ENCODE data around the gene WHRN.

Gene WHRN

DNA sequence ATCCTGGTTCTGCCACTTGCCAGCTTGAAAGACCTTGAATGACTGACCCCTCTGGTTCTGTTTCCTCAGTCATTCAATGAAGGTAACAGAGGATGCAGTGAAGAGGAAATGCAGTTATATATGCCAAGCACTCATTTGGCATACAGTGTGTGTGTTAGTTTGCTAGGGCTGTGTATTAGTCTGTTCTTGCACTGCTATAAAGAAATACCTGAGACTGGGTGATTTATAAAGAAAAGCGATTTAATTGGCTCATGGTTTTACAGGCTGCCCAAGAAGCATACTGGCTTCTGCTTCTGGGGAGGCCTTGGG is 8.6 kb upstream of the WHRN start:
- DNase-seq (ENCODE audit: low read depth in 2 of 2), result no peak

DNA sequence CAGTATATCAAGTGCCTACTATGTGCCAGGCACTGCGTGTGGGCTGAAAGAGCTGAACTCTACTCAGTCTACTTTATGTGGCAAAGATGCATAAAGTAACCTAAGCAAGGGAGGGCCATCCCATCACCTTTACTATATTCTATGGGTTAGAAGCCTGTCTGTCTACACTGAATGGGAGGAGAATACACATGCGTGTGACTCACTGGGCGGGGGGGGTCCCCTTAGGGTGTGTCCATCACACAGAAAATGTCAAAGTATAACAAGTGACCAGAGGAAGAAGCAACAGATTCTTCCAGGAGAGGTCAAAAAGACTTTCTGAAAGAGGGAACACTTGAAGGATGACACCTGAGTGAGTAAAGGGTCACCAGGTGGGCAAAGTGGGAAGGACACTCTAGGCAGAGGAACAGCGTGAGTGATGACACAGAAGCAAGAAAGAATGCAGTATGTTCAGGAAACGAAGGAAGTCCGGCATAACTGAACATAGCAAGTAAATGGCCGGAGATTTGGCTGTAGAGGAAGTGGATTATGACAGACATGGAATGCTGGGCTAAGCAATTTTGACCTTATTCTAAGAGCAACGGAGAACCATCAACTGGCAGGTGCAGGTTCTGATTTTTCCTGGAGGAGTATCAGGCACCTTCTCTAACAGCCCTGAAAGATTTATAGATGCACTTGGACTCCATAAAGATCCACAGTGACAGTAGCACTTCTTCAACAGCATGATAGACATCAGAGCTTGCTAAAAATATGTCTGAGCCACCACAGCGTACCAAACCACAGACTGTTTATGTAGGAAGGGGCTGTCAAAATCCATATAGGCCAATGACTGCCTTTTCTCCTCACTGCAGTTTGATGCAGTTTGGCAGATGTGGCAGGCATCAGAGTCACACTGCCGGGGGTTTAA is 8.0 kb upstream of the WHRN start:
- DNase-seq (ENCODE audit: low read depth in 2 of 2), result no peak

DNA sequence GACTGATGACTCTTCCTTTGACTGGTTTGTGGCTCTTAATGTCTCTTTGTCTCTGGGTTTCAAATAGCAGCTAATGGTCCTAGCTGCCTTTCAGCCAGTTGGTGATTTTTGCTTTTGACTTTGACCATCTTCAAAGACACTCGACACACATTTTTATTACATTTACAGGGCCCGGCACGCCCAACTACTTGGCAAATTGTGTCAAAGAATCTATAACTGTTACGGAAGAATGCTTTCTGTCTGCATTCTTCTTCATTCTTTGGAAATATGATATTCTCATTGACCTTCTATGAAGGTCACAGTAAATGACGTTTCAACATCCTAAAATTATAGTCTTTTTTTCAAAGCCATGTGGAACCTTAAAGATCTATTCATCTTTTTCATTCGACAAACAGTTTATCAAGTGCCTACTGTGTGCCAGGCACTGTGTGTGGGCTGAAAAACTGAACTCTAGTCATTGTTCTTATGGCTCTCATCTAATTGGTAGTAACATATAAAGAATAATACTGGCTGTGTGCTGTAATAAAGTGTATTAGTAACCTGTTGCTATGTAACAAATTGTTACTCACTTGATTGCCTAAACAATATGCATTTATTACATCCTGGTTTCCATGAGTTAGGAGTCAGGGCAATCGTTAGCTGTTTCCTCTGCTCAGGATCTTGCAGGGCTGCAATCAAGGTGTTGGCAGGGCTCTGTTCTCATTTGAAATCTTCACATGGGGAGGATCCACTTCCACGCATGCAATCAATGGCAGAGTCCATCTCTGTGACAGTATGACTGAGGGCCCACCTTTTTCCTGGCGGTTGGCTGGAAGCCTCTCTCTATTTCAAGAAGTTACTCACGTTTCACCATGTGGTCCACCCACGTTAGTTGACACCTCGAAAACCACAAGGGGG is 7.0 kb upstream of the WHRN start:
- DNase-seq (ENCODE audit: low read depth in 2 of 2), result no peak

DNA sequence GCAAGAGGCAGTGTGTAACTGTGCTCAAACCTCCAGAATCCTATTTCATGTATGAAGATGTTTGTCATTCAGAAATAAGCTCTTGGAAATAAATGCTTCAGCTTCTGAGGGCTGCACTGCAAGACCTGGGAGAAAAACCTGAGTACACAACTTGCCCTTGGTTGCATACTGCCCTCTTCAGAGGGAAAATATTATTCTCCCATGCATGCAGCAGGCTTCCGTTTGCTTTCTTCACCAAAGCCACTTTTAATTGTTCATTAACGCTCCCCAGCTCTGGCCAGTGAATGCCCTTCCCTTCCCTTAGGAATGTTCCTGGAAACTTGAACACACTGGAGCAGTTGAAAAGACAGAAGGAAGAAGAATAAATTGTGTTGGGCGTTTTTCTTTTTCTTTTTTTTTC is 2.5 kb upstream of the WHRN start:
- no peak for DNase-seq (ENCODE audit: low read depth in 2 of 2)

DNA sequence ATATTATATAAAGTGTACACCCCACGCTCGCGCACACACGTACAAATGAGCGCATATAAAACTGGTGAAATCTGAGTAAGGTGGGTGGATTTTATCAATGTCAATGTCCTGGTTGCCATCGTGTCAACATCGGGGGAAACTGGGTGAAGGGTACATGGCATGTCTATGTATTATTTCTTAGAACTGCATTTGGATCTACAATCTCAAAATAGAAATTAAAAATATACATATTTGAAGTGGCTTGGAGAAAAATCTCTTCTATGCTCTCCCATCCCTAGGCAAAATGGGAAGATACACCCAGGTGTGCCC is 763 bp upstream of the WHRN start:
- DNase-seq (ENCODE audit: low read depth in 2 of 2), result no peak

DNA sequence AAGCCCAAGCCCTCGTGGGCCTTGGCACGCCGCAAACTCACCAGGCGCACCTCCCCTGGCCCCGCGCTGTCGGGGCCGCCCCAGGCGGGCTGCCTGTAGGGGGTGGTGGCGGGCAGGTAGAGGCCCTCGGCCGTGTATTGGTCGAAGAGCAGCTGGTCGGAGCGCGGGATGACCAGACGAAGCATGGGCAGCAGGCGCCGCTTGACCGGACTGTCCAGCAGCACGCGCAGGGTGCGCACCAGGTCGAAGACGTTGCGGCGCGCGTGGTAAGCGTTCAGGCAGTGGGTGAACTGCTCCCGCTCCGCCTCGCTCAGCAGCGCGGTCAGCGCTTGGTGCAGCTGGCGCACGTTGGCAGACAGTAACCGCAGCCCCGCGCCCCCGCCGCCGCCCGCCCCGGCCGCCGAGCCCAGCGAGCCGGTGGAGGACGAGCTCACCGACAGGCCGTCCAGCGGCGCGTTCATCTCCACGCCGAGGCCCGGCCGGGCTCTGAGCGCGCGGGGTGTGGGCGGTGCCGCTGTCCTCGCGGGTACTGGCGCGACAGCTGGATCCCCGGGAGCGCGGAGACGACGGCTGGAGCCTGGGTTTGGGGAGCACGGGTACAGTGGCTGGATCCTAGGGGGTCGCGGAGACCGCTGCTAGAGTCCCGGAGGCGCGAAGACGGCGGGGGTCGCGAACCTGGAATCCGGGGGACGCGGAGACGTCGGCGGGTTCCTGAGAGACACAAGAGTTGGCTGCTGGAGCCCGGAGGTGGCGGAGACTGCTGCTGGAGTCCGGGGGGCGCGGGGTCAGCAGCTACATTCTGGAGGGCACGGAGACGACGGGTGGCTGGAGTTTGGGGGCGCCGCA is 709 bp downstream of the WHRN start:
- DNase-seq (ENCODE audit: low read depth in 2 of 2), result no peak

DNA sequence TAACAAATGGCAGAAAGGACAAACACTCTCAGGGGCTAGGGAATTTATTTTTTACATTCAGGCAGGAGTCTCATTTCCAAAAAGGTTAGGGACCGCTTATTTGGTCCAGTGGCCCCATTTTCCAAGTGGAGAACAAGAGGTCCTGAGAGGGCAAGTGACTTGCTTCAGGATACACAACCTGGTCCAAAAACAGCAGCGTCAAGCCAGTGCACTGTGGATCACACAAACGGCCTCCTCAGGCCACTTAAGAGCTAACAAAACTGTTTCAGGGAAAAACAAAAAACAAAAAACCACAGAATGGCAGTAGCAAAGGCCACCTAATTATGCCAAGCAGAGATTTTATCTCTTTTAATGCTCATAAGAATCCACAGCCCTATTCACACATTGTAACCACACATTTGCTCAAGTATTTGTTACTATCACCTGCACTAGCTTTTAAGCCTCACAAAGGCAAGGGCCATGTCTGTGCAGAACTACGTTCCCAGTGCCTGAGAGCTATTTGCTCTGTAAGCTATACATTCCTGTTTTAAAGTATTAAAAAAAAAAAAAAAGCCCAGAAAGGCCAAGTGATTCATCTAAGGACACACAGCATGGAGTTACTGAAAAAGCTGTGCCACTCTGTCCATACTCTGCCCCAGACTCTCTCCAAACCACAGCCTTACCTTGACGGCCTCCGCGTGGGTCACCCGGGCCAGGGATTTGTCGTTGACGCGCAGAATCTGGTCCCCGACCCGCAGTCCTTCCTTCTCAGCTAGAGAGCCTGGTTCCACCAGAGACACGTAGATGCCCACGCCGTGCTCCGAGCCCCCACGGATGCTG is 1.5 kb downstream of the WHRN start:
- DNase-seq (ENCODE audit: low read depth in 2 of 2), result no peak

DNA sequence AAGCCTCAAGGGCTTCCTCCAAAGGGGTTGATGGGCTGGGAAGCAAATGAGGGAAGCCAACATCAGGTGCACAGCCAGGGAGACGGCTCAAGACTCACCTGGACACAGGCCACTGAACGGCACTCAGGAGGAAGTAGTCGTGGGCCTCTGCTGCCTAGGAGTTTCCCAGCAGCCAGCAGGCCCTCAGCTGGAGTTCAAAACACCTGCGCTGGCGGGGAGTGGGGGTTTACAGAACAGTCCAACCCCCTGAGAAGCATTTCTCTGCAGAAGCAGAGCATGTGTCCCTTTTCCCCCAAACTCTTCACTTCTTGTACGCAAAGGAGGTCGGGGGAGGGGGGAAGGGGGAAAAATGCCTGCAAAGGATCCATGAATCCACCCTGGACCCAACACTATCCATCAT is 2.3 kb downstream of the WHRN start:
- DNase-seq (ENCODE audit: low read depth in 2 of 2), result no peak

DNA sequence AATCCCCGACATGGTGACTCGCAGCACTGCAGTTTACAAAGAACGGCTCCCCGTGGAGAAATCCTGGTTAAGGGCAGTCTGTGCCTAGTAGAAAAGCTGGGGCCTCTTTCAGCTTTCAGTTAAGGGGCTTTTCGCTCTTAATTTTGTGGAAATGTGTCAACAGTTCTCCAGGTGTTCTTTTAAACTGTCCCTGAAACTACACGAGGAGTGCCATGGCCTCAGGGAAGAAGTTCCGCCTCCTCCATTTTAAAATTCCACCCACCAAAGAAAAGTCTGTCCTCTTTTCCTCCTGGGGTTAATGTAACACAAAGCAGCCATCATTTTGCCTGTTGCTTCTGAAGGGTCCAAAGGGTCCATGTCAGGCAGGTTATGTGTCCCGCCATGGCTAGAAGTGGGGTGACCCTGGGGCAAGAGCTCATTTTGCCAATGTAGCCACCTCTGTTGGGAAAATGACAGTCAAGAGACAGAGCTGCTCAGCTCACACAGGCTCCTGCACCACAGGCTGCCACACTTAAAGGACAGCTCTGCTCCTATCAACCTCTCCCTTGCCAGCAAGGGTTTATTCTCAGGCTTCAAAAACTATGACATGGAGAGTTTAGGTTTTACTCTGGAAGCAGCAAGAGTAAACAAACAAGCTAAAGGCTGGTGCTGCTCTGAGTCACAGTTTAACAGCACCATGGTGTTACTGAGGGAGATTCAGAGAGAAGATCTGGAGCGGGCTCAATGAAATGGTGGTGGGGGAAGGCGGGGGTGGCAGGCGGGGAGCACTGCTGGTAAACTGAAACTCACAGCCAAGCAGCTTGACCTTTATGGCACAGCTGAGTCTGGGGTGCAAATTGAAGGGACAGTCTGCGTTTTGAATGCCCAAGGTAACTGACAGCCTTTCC is 3.2 kb downstream of the WHRN start:
- DNase-seq (ENCODE audit: low read depth in 2 of 2), result no peak

DNA sequence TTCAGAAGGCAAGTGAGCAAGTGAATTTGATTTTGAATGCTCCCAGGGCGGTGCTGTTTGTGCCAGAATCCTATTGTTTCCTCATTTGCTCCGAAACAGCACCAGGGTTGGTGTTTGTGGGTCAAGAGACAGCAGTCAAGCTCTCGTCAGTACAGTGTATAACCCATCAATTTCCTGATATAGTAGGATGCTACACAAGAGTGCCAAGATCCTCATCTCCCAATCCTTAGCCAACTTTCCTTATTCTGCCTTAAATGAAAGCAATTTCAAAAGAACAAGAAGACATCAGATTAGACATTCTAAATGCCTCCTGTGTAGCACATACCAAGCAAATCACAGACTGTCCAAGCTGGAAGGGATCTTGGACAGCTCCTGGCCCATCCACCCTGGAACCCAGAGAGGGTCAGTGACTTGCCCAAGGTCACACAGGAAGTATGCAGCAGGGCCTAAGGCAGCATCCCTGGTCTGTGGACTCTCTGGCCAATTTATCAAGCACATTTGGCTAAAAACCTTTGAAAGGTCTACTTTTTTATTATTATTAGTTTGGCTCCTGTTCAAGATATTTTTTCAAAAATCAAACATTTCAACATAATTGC is 4.5 kb downstream of the WHRN start:
- DNase-seq (ENCODE audit: low read depth in 2 of 2), result no peak

DNA sequence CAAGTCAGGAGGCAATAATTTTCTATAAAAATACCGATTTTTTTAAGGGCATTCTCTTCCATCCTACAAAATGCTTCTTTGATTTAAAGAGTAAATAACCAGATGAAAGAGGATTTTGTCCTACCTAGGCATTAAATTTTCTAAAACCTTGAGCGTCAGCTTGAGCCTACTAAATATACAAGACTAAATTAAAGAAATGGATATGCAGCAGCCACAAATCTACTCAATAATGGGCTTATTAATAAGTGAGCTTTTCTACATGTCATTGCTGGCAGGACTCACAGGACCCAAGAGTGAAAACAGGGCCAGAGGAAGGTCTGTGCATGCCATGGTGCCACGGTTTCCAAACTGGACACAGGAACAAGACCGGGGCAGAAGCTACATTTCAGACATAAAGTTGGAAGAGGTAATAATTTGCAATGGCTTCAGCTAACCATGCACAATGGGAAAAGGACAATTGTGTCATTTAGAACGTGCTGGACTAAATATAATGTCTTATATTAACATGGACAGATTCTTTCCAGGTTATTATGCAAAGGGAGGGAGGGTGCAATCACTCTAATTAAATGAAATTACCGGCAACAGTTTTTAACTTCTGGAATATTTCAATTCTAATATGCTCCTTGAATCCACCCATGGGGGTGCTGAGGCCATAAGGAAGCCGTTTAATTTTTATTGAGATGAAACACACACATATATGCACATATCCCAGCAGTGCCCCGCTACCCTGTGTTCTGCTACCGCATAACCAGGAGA is 5.2 kb downstream of the WHRN start:
- DNase-seq (ENCODE audit: low read depth in 2 of 2), result no peak

DNA sequence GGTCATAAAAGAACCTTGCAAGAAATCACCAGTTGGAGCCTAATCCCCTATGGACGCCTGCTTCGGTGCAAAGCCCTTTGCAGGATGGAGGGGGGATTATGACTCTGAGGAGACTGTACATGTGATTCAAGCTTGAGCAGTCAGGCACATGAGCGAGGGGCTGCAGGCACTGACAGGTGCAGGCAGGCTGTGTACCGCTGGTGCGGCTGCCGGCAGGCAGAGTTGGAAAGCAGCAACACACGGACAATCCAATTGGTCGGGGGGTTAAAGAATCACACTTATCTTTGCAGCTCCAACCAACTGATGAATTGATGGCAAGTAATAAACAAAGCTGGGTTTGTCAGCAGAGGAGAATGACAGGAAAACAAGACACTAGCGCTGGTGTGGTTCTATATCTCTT is 5.7 kb downstream of the WHRN start:
- no peak for DNase-seq (ENCODE audit: low read depth in 2 of 2)

DNA sequence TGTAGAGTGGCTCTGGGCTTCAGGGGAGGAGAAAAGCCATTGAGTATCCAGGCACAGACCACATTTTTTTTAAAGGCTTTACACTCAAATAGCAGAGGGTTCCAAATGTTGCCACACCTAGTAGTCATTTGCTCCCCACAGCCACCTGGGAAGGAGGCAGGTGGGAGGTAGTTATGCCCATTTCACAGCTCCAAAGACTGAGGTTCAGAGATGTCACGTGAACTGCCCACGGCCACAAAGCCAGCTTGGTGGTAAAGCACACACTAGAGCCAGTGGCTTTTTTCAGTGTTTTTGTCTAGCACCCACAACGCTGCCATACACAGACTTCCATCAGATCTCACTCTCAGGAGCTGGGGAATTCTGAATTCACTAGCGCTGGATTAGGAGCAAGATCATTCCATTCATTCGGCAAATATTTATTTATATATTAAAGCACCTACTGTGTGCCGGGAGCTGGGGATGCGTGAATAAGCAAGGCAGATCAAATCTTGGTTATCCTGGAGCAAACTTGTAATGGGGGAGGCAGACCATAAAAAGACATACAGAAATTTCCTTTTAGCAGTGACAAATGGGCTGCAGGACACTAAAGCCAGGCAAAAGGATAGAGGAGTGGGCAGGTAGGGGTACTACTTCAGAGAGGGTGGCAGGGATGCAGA is 7.4 kb downstream of the WHRN start:
- DNase-seq (ENCODE audit: low read depth in 2 of 2), result no peak

DNA sequence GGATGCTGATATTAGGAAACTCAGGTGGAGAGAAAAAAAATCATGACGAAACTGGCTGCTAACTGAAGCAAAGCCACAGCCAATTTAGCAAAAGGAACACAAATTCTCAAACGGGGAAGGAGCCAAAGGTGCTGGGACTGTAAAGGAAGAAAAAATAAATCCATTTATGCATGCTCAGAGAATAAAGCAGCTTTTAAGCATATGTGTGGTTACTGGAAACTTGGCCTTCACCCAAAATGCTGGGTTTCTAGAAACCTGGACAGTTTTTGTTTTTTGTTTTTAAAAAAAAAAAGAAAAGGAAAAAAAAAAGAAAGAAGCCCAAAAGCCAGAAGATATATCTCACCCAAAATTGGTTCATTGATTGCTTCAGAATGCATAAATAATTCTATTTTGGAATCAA is 8.0 kb downstream of the WHRN start:
- DNase-seq (ENCODE audit: low read depth in 2 of 2), result no peak

DNA sequence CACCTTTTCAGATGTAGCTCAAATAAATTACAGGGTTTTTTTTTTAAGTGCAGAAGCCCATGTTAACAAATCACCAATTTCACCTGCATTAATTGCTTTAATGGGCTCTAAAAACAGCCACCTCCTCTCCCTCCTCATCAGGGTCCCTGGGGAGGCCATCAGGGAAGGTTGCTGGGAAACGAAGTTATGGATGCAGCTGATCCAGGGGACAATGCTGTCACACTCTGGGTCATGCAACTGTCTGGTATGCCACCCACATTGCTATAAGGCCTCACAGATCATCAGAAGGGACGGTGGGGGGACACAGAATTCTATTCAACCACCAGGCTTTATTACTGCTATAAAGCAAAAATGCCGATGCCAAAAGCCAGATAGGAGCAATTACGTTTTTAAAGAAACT is 9.3 kb downstream of the WHRN start:
- DNase-seq (ENCODE audit: low read depth in 2 of 2), result no peak

DNA sequence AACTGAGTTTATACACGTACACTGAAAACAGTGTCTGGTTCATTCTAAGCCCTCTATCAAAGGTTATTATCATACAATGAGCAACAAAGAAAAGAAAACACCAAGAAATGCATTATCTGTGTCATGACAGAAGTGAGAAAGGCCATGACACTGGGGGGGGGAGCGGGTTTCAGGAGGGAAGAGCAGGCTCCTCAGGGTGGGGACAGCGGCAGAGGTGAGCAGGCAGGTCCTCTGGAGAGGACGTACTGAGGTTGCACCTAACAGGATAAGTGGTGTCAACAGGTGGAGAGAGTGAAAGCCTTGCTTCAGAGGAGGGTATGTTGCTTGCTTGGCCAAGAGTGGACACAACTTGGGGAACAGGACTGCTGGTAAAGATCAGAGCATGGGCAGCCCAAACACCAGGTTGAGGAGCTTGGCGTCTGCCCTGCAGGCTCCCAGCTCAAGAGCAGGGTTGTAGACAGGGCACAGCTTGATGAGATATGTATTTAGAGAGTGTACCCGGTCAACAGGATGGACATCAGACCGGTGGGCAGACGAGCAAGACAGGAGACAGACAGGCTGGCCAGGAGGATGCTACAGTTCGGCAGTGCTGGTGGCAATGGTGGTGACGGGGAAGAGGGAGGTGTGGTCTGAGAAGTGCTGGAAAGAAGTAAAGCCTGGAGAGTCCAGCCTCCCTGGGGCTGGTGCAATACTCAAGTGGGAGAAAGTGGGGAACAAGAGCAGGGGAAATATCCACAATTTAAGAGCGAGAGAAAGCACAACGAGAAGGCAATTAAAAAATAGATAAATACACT is 10.3 kb downstream of the WHRN start:
- no peak for DNase-seq (ENCODE audit: low read depth in 2 of 2)

DNA sequence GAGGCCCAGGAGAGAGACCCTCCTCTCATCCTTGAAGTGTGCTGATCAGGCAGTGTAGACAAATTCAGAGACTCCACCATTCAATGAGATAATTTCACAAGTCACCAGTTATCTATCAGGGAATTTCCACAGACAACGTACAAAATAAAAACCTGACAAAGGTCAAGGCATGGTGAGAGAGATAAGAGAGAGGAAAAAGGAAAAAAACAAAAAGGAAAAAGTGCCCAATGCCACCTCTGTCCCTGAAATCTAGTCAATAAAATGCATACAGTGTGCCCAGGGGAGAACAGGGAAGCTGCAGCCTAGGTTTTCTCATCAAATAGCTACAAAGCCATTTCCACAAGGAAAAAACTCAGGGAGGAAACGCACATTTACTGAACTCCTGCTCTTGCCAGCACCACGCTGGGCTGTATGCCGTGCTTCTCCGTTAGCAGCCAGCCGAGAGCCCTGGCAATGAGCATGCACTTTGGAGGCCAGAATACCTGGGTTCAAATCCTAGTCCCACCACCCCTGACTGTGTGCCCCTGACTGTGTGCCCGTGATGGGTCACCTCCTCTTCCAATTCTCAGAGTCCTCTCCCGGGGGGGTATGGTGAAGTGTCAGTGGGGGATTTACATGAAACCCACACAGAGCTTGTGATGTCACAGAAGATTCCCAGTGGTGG is 11.6 kb downstream of the WHRN start:
- no peak for DNase-seq (ENCODE audit: low read depth in 2 of 2)

Data from stimulated activated CD4-positive, alpha-beta T cell treated with anti-CD3 and anti-CD28 coated beads, Interleukin-1b, Interleukin-23, amount 100 ng/mL, for 1 hour (primary cell).